Caki2 (cell line): ENCODE measurements around the gene NDFIP2. TPM values are rescaled to one million over a fixed set of nuclear protein-coding genes. Genes with fewer than 3 reads are reported as not detected.

Source experiments
- DNase-seq: peaks from one replicate; pipeline ENCODE4 v3.0.0-alpha.2; 2015; ENCODE audit warnings: low read depth
- in situ Hi-C: cut with HindIII; loops from 2 replicates; pipeline ENCODE4 v1.10.0; 2016; ENCODE audit warnings: low sequenced_read_pairs, low pct_unique_long_range_greater_than_20kb, mixed read lengths
- total RNA-seq: library from RNA; depleted of rRNA; stranded (reverse); fragments of >200 nt; shearing (Covaris generic); gene quantifications from 2 replicates; pipeline ENCODE4 v1.2.3, GENCODE V29; 2014; ENCODE audit warnings: low replicate concordance; rRNA removed

NDFIP2 gene
- total RNA-seq, result 54.3 and 103 TPM in 2 replicates

GRCh38 chr13:79480954-79481684, at the start of gene NDFIP2:
Gene NDFIP2, plus strand, starts transcription at chr13:79481155. Its CDS starts 49 bp downstream, at chr13:79481204.
- DNase-seq, result peak; percentile 88
- in situ Hi-C loops, result no loop called here

DNA sequence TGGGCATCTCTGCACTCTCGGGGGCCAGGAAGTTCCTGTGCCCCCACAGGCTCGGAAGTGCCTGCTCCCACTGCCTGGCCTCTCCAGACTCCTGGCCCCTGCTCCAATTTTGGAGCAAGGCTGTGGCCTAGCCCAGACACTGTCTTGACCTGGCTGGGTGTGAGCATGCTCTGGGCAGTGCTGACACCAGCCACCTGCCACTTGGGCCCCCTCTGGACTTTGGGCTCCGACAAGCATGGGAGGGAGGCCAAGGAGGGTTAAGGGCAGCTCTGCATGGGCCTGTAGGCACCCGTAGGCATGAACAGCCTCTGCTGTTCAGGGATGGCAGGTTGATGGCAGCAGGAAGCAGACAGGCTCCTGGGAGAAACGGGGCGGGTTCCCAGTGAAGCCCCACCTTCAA, 48.9 kb upstream of the NDFIP2 start:
- in situ Hi-C loops, result no loop called here
- no peak for DNase-seq

GRCh38 chr13:79432992-79433391, 48.0 kb upstream of the NDFIP2 start:
- in situ Hi-C loops, result no loop called here
- no peak for DNase-seq

DNA sequence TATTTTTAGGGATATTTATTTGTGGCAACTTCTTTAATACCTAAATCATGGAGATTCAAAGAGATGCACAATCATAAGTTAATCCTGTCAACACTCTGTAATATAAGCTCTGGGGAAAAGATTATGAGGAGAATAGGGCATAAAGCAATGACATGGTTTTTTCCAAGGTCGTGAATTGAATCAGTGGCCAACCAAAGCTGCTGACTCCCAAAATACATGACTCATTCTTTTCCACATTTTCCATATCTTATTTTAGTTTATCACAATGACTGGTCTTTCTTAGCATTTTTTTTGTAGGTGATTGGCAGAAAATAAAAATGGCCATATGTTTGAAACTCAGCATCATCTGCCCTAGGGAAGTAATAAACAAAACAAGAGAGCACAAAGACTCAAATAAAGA, 46.4 kb upstream of the NDFIP2 start:
- no peak for DNase-seq
- in situ Hi-C loops, result no loop called here

- DNase-seq, result peak; percentile 13
Observed at GRCh38 chr13:79435561-79435990, 45.4 kb upstream of the NDFIP2 start.

DNA sequence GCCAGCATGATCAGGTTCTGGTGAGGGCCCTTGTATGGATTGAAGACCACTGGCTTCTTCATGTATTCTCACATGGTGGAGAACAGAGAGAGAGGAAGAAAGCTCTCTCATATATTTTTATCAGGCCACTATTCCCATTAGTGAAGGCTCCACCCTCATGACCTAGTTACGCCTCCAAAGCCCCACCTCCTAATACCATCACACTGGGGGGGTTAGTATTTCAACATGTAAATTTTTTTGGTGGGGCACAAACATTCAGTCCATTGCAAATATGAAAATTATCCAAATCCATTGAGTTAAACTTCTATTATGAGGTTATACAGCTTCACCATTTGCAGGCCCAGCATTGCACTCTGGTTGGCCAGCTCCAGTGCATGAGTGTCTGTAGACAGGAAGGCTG, 41.7 kb upstream of the NDFIP2 start:
- in situ Hi-C loops, result no loop called here
- DNase-seq, result no peak

More at GRCh38 chr13:79435561-79435990, 45.4 kb upstream of the NDFIP2 start:
- in situ Hi-C loops, result no loop called here

GRCh38 chr13:79440958-79441528, 39.9 kb upstream of the NDFIP2 start:
- peak; percentile 4 for DNase-seq
- in situ Hi-C loops, result no loop called here

DNA sequence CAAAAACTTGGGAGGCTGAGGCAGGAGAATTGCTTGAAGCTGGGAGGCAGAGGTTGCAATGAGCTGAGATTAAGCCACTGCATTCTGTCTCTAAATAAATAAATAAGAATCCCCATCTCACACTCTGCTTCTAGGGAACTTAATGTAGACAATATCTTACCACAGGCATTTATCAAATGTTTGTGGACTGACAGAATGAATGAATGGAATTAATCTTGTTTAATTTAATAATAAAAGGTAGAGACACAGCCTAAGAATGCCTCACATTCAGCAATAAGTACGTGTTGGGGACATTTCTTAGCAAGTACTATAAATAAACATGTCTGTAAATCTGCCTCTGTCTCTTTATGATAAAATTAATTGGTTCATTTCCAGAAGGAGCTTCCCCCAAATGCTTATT, 38.7 kb upstream of the NDFIP2 start:
- no peak for DNase-seq
- in situ Hi-C loops, result no loop called here

DNA sequence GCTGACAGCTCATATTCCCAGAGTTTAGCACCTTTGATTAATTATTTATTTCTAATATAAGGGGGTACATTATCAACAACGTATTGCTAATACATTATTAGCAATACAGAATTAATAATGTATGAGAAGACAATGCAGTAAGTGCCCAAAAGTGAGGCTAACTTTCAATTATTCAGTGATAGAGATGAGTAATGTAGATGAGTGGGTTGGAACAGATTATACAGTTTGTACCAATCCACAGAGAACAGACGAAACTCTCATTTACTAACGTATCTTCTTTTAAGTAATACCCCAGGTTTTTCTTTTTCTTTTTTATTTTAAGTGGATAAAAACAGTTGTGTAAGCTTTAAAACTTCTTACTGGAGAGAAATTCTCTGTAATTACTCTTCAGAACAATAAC, 38.2 kb upstream of the NDFIP2 start:
- no peak for DNase-seq
- in situ Hi-C loops, result no loop called here

GRCh38 chr13:79445968-79446645, 34.8 kb upstream of the NDFIP2 start:
- no peak for DNase-seq
- in situ Hi-C loops, result no loop called here

GRCh38 chr13:79447141-79447540, 33.8 kb upstream of the NDFIP2 start:
- in situ Hi-C loops, result no loop called here

DNA sequence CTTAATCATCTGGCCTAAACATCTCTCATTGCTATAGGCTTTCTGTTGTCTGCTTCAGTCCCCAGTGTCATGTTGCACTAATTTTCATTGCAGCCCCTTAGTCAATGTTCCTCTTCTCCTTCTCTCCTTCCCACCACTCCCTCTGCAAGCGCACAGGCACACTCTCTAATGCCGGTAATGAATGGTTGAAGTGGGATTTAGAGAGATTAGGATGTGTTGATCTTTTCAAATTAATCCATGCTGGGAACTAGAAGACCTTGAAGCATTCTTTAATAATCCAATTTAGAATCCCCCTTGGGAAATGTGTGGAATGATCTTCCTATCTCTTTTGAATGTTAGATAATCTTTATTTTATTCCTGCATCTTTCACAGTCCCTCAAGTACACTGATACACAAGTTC, 33.2 kb upstream of the NDFIP2 start:
- in situ Hi-C loops, result no loop called here
- no peak for DNase-seq

More at GRCh38 chr13:79447141-79447540, 33.8 kb upstream of the NDFIP2 start:
- DNase-seq, result no peak

GRCh38 chr13:79448413-79448812, 32.5 kb upstream of the NDFIP2 start:
- in situ Hi-C loops, result no loop called here
- DNase-seq, result no peak

- DNase-seq, result no peak
- in situ Hi-C loops, result no loop called here
Observed at GRCh38 chr13:79450110-79450509, 30.8 kb upstream of the NDFIP2 start.

- DNase-seq, result peak; percentile 34
- in situ Hi-C loops, result no loop called here
Observed at GRCh38 chr13:79451500-79451962, 29.4 kb upstream of the NDFIP2 start.

GRCh38 chr13:79452239-79452913, 28.6 kb upstream of the NDFIP2 start:
- no peak for DNase-seq
- in situ Hi-C loops, result no loop called here

- no peak for DNase-seq
- in situ Hi-C loops, result no loop called here
Observed at GRCh38 chr13:79455331-79455730, 25.6 kb upstream of the NDFIP2 start.

DNA sequence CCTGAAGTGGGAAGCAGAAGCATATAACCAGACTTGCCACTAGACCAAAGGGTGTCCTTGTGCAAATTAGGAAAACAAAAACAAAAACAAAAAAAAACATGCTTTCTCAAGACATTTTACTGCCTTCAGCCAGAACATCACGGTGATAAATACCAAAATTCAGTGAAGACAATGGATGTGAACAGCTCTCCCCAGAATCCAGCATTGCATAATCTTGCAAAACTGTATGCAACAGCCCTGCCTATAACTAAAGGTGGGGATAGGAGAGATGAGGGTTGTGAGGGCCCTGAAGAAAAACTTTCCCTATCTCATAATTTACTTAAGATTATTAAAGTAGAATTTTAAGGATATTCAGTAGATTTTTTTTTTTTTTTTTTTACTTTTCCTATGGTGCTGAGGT, 24.9 kb upstream of the NDFIP2 start:
- in situ Hi-C loops, result no loop called here

More for the DNA sequence above, 24.9 kb upstream of the NDFIP2 start:
- no peak for DNase-seq
